Sigmoid colon (tissue), 7 donors: ENCODE results near the gene TLR10. TPM values are rescaled to one million over a fixed set of nuclear protein-coding genes. Genes with fewer than 3 reads are reported as not detected.

Experiments used
- DNase-seq: peaks from one replicate; pipeline ENCODE4 v3.0.0-alpha.2; 2019
- H3K27ac ChIP-seq, 4 donors: fragments of 200-600 bp; sonication (generic); one replicate each; pipeline ENCODE4 v1.5.1; 2016 to 2019; ENCODE audit warnings: mild to moderate bottlenecking in 1 of 4
- H3K27me3 ChIP-seq, 3 donors: fragments of 200-600 bp; sonication (generic); one replicate each; pipeline ENCODE4 v1.5.1; 2019; ENCODE audit warnings: mild to moderate bottlenecking in 1 of 3
- H3K36me3 ChIP-seq, 4 donors: fragments of 200-600 bp; sonication (generic); one replicate each; pipeline ENCODE4 v1.5.1; 2016 to 2019
- H3K4me1 ChIP-seq, 4 donors: fragments of 200-600 bp; sonication (generic); one replicate each; pipeline ENCODE4 v1.5.1; 2017 to 2019
- H3K4me3 ChIP-seq, 4 donors: fragments of 200-600 bp; sonication (generic); one replicate each; pipeline ENCODE4 v1.5.1; 2017 to 2019; ENCODE audit warnings: mild to moderate bottlenecking in 2 of 4, moderate library complexity in 1 of 4
- H3K9me3 ChIP-seq, 4 donors: fragments of 200-600 bp in 3 of 4; sonication (generic) in 3 of 4; one replicate each; pipeline versions ENCODE4 v1.5.1 to v1.6.1; 2013 to 2019
- EP300 ChIP-seq, 4 donors: sonication (generic); formaldehyde crosslinking; IDR thresholded peaks; one replicate each; pipeline ENCODE4 v1.6.1; 2017; ENCODE audit warnings: antibody characterized with exemption in 4 of 4
- POLR2A ChIP-seq, 2 donors: fragments of 450-650 bp; IDR thresholded peaks; one replicate each; pipeline ENCODE4 v1.6.1; 2016; ENCODE audit warnings: antibody characterized with exemption in 2 of 2, mild to moderate bottlenecking in 2 of 2, moderate library complexity in 2 of 2
- POLR2AphosphoS5 ChIP-seq, 4 donors: sonication (generic); formaldehyde crosslinking; IDR thresholded peaks; one replicate each; pipeline ENCODE4 v1.6.1; 2017; ENCODE audit warnings: antibody characterized with exemption in 4 of 4
- WGBS, 2 donors: extraction: QIAGEN DNeasy Blood & Tissue Kit; methylation state at CpG; one replicate each; pipeline ENCODE4 v1.1.7; 2013; 5-methylcytosine and 5-hydroxymethylcytosine counted together
- intact Hi-C: fragments of 100-400 bp; cut with DNase I; formaldehyde crosslinking; loops from one replicate; pipeline ENCODE4 v1.15.1; 2023
- polyA plus RNA-seq, 3 donors: library from polyadenylated mRNA; stranded (reverse); fragments of 200-250 nt; gene quantifications; one replicate each; pipeline ENCODE4 v1.2.3, GENCODE V29; 2013
- total RNA-seq, 4 donors: library from RNA; depleted of rRNA; stranded (reverse); fragments of >200 nt; gene quantifications; one replicate each; pipeline ENCODE4 v1.1.0, GENCODE V29; 2016
- TF ChIP-seq, protein P1 (sequence below), 4 experiments: fragments of 450-650 bp in 3 of 4; fragments of 200-600 bp in 1 of 4; IDR thresholded peaks; one replicate each; pipeline ENCODE4 v1.5.1; 2016 to 2019; ENCODE audit warnings: antibody characterized with exemption in 4 of 4, mild to moderate bottlenecking in 3 of 4, moderate library complexity in 2 of 4
- donor health status: healthy with polysubstance abuse.
- donor health status: Bipolar disorder and iron deficiency.
- donor health status: healthy.

Gene TLR10
- total and polyA plus RNA-seq, 7 donors, result under 0.01 to 6.8 (median 0.16) TPM; not detected in 2

GRCh38 chr4:38800961-38801450, 18.2 kb upstream of the TLR10 start:
- intact Hi-C loops, result loop anchor here (5.0 kb wide), 1 partner anchor 39 kb away; no protein-coding TSS in a partner anchor
- WGBS, 2 donors, result 97% methylated on average over 3 of the region's 3 CpGs
- TF ChIP-seq POLR2A (IDR thresholded peaks at IDR 0.05) (no peak), POLR2AphosphoS5 (IDR thresholded peaks at IDR 0.05) (no peak)
- Histone ChIP-seq H3K4me1 (peaks cover 0 to 26% (median 15%) of the 10 kb centered on the region in 4 donors), H3K27ac (no peak overlapping the region), H3K9me3 (no peaks in the 10 kb centered on the region), H3K27me3 (no peaks in the 10 kb centered on the region), H3K4me3 (no peak overlapping the region), H3K36me3 (peaks cover 0 to 12% (median 8%) of the 10 kb centered on the region in 4 donors)
- no peak for DNase-seq

- no peaks in the 10 kb centered on the region for H3K9me3 ChIP-seq
- no peak overlapping the region for H3K27ac ChIP-seq
- H3K4me3 ChIP-seq, result no peak overlapping the region
- DNase-seq, result no peak
- H3K4me1 ChIP-seq, result peaks cover 0 to 21% (median 12%) of the 10 kb centered on the region in 4 donors
- H3K36me3 ChIP-seq, result peaks cover 0 to 14% (median 8%) of the 10 kb centered on the region in 4 donors
- intact Hi-C loops, result loop anchor here (5.0 kb wide), 1 partner anchor 38 kb away; no protein-coding TSS in a partner anchor
- TF ChIP-seq POLR2AphosphoS5 (IDR thresholded peaks at IDR 0.05), result no peak
- no peak for TF ChIP-seq EP300 (IDR thresholded peaks at IDR 0.05)
- TF ChIP-seq POLR2A (IDR thresholded peaks at IDR 0.05), result no peak
- TF ChIP-seq, protein P1, sequence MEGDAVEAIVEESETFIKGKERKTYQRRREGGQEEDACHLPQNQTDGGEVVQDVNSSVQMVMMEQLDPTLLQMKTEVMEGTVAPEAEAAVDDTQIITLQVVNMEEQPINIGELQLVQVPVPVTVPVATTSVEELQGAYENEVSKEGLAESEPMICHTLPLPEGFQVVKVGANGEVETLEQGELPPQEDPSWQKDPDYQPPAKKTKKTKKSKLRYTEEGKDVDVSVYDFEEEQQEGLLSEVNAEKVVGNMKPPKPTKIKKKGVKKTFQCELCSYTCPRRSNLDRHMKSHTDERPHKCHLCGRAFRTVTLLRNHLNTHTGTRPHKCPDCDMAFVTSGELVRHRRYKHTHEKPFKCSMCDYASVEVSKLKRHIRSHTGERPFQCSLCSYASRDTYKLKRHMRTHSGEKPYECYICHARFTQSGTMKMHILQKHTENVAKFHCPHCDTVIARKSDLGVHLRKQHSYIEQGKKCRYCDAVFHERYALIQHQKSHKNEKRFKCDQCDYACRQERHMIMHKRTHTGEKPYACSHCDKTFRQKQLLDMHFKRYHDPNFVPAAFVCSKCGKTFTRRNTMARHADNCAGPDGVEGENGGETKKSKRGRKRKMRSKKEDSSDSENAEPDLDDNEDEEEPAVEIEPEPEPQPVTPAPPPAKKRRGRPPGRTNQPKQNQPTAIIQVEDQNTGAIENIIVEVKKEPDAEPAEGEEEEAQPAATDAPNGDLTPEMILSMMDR (IDR thresholded peaks at IDR 0.05), result no peak
- no peaks in the 10 kb centered on the region for H3K27me3 ChIP-seq
- 95 to 96% methylated on average over 2 of the region's 2 CpGs for WGBS, 2 donors
Observed at GRCh38 chr4:38800366-38800765, 17.6 kb upstream of the TLR10 start.

GRCh38 chr4:38795087-38795486, 12.3 kb upstream of the TLR10 start:
- intact Hi-C loops, result no loop called here

GRCh38 chr4:38794051-38794450, 11.3 kb upstream of the TLR10 start:
- DNase-seq, result no peak
- H3K27ac ChIP-seq, result no peak overlapping the region
- TF ChIP-seq, protein P1 (IDR thresholded peaks at IDR 0.05), result no peak
- TF ChIP-seq POLR2AphosphoS5 (IDR thresholded peaks at IDR 0.05), result no peak
- no peak for TF ChIP-seq EP300 (IDR thresholded peaks at IDR 0.05)
- TF ChIP-seq POLR2A (IDR thresholded peaks at IDR 0.05), result no peak
- intact Hi-C loops, result no loop called here
- no peaks in the 10 kb centered on the region for H3K4me1 ChIP-seq
- 90% methylated on average over 2 of the region's 2 CpGs for whole genome bisulfite sequencing, 2 donors
- H3K9me3 ChIP-seq, result no peaks in the 10 kb centered on the region
- peaks cover 0 to 16% (median 0%) of the 10 kb centered on the region in 4 donors for H3K36me3 ChIP-seq
- H3K27me3 ChIP-seq, result no peaks in the 10 kb centered on the region
- no peak overlapping the region for H3K4me3 ChIP-seq

More at GRCh38 chr4:38795087-38795486, 12.3 kb upstream of the TLR10 start:
- H3K27me3 ChIP-seq, result no peaks in the 10 kb centered on the region
- H3K4me1 ChIP-seq, result no peaks in the 10 kb centered on the region
- no peaks in the 10 kb centered on the region for H3K9me3 ChIP-seq
- H3K4me3 ChIP-seq, result no peak overlapping the region
- no peak overlapping the region for H3K27ac ChIP-seq
- 93 to 95% methylated on average over 3 of the region's 3 CpGs for WGBS, 2 donors
- H3K36me3 ChIP-seq, result peaks cover 0 to 16% (median 3%) of the 10 kb centered on the region in 4 donors
- DNase-seq, result no peak
- no peak for TF ChIP-seq POLR2AphosphoS5 (IDR thresholded peaks at IDR 0.05)
- TF ChIP-seq POLR2A (IDR thresholded peaks at IDR 0.05), result no peak
- no peak for TF ChIP-seq EP300 (IDR thresholded peaks at IDR 0.05)
- TF ChIP-seq, protein P1 (IDR thresholded peaks at IDR 0.05), result no peak

DNA sequence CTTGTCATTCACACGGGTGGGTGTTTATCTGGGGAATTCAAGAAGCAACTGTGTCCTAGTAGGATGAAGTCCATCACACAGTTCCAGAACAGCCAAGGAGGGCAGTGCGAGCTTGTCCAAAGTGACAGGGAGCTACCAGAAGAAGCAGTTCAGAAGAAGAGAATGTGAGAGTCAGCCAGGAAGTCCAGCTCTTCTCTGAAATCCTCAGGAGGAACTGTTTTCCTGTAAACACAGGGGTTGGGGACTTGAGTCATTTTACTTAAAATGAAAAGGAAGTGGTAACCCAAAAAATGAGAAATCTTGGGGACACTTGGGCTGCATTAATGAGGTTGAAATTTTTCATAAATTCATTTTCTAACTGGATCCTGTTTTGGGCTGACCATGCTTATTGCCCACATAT, 8.2 kb upstream of the TLR10 start:
- Histone ChIP-seq H3K4me3 (no peak overlapping the region), H3K27ac (no peak overlapping the region), H3K4me1 (no peaks in the 10 kb centered on the region), H3K27me3 (no peaks in the 10 kb centered on the region), H3K36me3 (peaks cover 0 to 4% (median 0%) of the 10 kb centered on the region in 4 donors), H3K9me3 (no peaks in the 10 kb centered on the region)
- DNase-seq, result no peak
- TF ChIP-seq, protein P1 (IDR thresholded peaks at IDR 0.05), result no peak
- intact Hi-C loops, result no loop called here
- WGBS, 2 donors, result 58 to 64% methylated on average over 2 of the region's 2 CpGs
